ENCODE data around the gene ACMSD.
"Not testable (repeated sequence)": the region's sequence is repeated elsewhere in the genome, so short reads cannot be mapped to it uniquely, and the experiment has no call there.

Gene ACMSD

GRCh38 chr2:134846213-134846612 is 7.8 kb downstream of the ACMSD start:
- H3K4me3 ChIP-seq (ENCODE audit: low read depth, low read length) = no peak overlapping the region
- TF ChIP-seq, protein P1, sequence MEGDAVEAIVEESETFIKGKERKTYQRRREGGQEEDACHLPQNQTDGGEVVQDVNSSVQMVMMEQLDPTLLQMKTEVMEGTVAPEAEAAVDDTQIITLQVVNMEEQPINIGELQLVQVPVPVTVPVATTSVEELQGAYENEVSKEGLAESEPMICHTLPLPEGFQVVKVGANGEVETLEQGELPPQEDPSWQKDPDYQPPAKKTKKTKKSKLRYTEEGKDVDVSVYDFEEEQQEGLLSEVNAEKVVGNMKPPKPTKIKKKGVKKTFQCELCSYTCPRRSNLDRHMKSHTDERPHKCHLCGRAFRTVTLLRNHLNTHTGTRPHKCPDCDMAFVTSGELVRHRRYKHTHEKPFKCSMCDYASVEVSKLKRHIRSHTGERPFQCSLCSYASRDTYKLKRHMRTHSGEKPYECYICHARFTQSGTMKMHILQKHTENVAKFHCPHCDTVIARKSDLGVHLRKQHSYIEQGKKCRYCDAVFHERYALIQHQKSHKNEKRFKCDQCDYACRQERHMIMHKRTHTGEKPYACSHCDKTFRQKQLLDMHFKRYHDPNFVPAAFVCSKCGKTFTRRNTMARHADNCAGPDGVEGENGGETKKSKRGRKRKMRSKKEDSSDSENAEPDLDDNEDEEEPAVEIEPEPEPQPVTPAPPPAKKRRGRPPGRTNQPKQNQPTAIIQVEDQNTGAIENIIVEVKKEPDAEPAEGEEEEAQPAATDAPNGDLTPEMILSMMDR (IDR thresholded peaks at IDR 0.05; ENCODE audit: insufficient read depth, low read depth, low read length, missing control alignments) = no peak
- DNase-seq (ENCODE audit: low read depth) = no peak

- H3K4me3 ChIP-seq (ENCODE audit: low read depth, low read length) = not testable (repeated sequence)
These were observed 9.2 kb downstream of the ACMSD start for GRCh38 chr2:134847582-134847981.

GRCh38 chr2:134852518-134852917 is 14.1 kb downstream of the ACMSD start:
- DNase-seq (ENCODE audit: low read depth) = no peak
- TF ChIP-seq, protein P1 (IDR thresholded peaks at IDR 0.05; ENCODE audit: insufficient read depth, low read depth, low read length, missing control alignments) = no peak
- H3K4me3 ChIP-seq (ENCODE audit: low read depth, low read length) = no peak overlapping the region

More at GRCh38 chr2:134847582-134847981, 9.2 kb downstream of the ACMSD start:
- DNase-seq (ENCODE audit: low read depth) = not testable (repeated sequence)

DNA sequence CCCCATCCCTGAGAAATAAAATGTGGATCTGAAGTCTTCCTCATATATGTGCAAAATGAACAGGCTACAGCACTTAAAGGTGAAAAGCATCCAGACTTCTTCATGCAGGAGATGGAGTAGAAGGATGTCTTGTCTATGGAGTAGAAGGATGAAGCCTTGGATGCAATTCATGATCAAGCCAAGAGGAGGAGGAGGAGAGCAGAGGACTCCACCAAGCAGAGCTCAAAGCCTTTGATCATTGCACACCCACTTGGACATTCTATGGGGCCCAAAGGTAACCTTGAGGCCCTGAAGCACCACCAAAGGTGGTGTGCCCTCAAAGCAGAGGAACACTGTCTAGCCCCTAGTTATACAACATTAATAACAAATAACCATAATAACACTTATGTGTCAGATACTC is 17.3 kb downstream of the ACMSD start:
- TF ChIP-seq, protein P1 (IDR thresholded peaks at IDR 0.05; ENCODE audit: insufficient read depth, low read depth, low read length, missing control alignments) = no peak
- no peak overlapping the region for H3K4me3 ChIP-seq (ENCODE audit: low read depth, low read length)
- DNase-seq (ENCODE audit: low read depth) = no peak

GRCh38 chr2:134858245-134858644 is 19.8 kb downstream of the ACMSD start:
- no peak overlapping the region for H3K4me3 ChIP-seq (ENCODE audit: low read depth, low read length)
- no peak for DNase-seq (ENCODE audit: low read depth)
- TF ChIP-seq, protein P1 (IDR thresholded peaks at IDR 0.05; ENCODE audit: insufficient read depth, low read depth, low read length, missing control alignments) = no peak

DNA sequence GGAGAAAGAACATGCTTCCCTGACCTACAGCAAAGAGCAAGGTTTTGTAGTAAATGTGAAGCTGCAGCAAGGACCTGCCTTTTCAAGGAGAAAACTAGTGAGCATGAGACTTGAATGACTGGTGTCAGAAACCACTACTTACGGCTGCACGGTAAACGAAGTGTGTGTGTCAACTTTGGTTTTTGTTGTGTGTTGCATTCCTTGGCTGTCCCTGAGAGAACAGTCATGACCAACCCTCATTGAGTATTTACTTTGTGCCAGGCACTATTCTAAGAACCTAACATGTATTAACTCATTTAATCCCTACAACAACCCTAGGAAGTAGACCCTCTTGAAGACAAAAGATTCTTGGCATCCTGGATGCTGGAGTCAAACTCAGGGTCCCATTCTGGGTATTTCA is 22.8 kb downstream of the ACMSD start:
- TF ChIP-seq, protein P1 (IDR thresholded peaks at IDR 0.05; ENCODE audit: insufficient read depth, low read depth, low read length, missing control alignments) = no peak
- DNase-seq (ENCODE audit: low read depth) = no peak
- no peak overlapping the region for H3K4me3 ChIP-seq (ENCODE audit: low read depth, low read length)

- H3K4me3 ChIP-seq (ENCODE audit: low read depth, low read length) = no peak overlapping the region
- no peak for DNase-seq (ENCODE audit: low read depth)
- TF ChIP-seq, protein P1 (IDR thresholded peaks at IDR 0.05; ENCODE audit: insufficient read depth, low read depth, low read length, missing control alignments) = no peak
These were observed 23.7 kb downstream of the ACMSD start for GRCh38 chr2:134862069-134862468.

All from GM12865 (cell line).